ENCODE results near the gene PKNOX2. TPM values are rescaled to one million over a fixed set of nuclear protein-coding genes. Genes with fewer than 3 reads are reported as not detected.

Gene PKNOX2
- total RNA-seq, 2 experiments from 2014 or later, result not detected

GRCh38 chr11:125346565-125347260 lies 182.2 kb downstream of the PKNOX2 start:
- DNase-seq (ENCODE audit: low spot score), result no peak
- TF ChIP-seq EZH2phosphoT487 (IDR thresholded peaks at IDR 0.05; ENCODE audit: borderline replicate concordance, low read depth, low read length), result no peak
- no peak for TF ChIP-seq CTCF (conservative IDR thresholded peaks at IDR 0.05; ENCODE audit: low read length)
- no peak overlapping the region for H3K4me2 ChIP-seq (ENCODE audit: low read length)
- POLR2A ChIA-PET, result interaction anchor here (0.6 kb wide), 1 partner anchor 286 kb away, joined by 3 read pairs; no protein-coding TSS in a partner anchor
- CTCF ChIA-PET (ENCODE audit: unreplicated experiment), result interaction anchor here (1.0 to 1.3 kb wide), 2 partner anchors 14 to 42 kb away, joined by 3 read pairs; no protein-coding TSS in a partner anchor
- H3K79me2 ChIP-seq (ENCODE audit: insufficient read depth, low read depth, low read length), result no peaks in the 10 kb centered on the region
- H3K4me1 ChIP-seq (ENCODE audit: insufficient read depth, low read length, poor library complexity, severe bottlenecking), result no peaks in the 10 kb centered on the region
- no peak overlapping the region for H2AFZ ChIP-seq (ENCODE audit: low read length)
- H3K9me2 ChIP-seq (ENCODE audit: insufficient read depth, low read length), result no peaks in the 10 kb centered on the region
- H4K20me1 ChIP-seq (ENCODE audit: insufficient read depth, low read length), result no peaks in the 10 kb centered on the region
- BruUV-seq (replicated peaks), result no TSS peak
- no peaks in the 10 kb centered on the region for H3K36me3 ChIP-seq (ENCODE audit: insufficient read depth, low read length)
- H3K27ac ChIP-seq (ENCODE audit: low read depth, low read length, poor library complexity, severe bottlenecking), result no peak overlapping the region
- no peak overlapping the region for H3K4me3 ChIP-seq (ENCODE audit: low read depth, low read length, poor library complexity, severe bottlenecking)
- no peaks in the 10 kb centered on the region for H3K9me3 ChIP-seq (ENCODE audit: low read length)
- intact Hi-C loops (cut with micrococcal nuclease; ENCODE audit: unreplicated experiment), result no loop called here

GRCh38 chr11:125347261-125347585 lies 182.7 kb downstream of the PKNOX2 start:
- POLR2A ChIA-PET, result no interaction called here
- Histone ChIP-seq H4K20me1 (ENCODE audit: insufficient read depth, low read length) (no peaks in the 10 kb centered on the region), H3K9me3 (ENCODE audit: low read length) (no peaks in the 10 kb centered on the region), H2AFZ (ENCODE audit: low read length) (no peak overlapping the region), H3K9me2 (ENCODE audit: insufficient read depth, low read length) (no peaks in the 10 kb centered on the region), H3K79me2 (ENCODE audit: insufficient read depth, low read depth, low read length) (no peaks in the 10 kb centered on the region), H3K27ac (ENCODE audit: low read depth, low read length, poor library complexity, severe bottlenecking) (no peak overlapping the region), H3K4me1 (ENCODE audit: insufficient read depth, low read length, poor library complexity, severe bottlenecking) (no peaks in the 10 kb centered on the region), H3K36me3 (ENCODE audit: insufficient read depth, low read length) (no peaks in the 10 kb centered on the region), H3K4me2 (ENCODE audit: low read length) (no peak overlapping the region), H3K4me3 (ENCODE audit: low read depth, low read length, poor library complexity, severe bottlenecking) (no peak overlapping the region)
- BruUV-seq (replicated peaks), result no TSS peak
- no peak for DNase-seq (ENCODE audit: low spot score)
- no peak for TF ChIP-seq EZH2phosphoT487 (IDR thresholded peaks at IDR 0.05; ENCODE audit: borderline replicate concordance, low read depth, low read length)
- no peak for TF ChIP-seq CTCF (conservative IDR thresholded peaks at IDR 0.05; ENCODE audit: low read length)
- CTCF ChIA-PET (ENCODE audit: unreplicated experiment), result interaction anchor here (1.0 kb wide), 1 partner anchor 13 kb away, joined by 3 read pairs; no protein-coding TSS in a partner anchor
- intact Hi-C loops (cut with micrococcal nuclease; ENCODE audit: unreplicated experiment), result no loop called here

GRCh38 chr11:125348141-125348651 lies 183.6 kb downstream of the PKNOX2 start:
- Histone ChIP-seq H3K4me1 (ENCODE audit: insufficient read depth, low read length, poor library complexity, severe bottlenecking) (no peaks in the 10 kb centered on the region), H3K4me3 (ENCODE audit: low read depth, low read length, poor library complexity, severe bottlenecking) (no peak overlapping the region), H3K4me2 (ENCODE audit: low read length) (no peak overlapping the region), H3K9me3 (ENCODE audit: low read length) (no peaks in the 10 kb centered on the region), H3K9me2 (ENCODE audit: insufficient read depth, low read length) (no peaks in the 10 kb centered on the region), H3K27ac (ENCODE audit: low read depth, low read length, poor library complexity, severe bottlenecking) (no peak overlapping the region), H3K36me3 (ENCODE audit: insufficient read depth, low read length) (no peaks in the 10 kb centered on the region), H4K20me1 (ENCODE audit: insufficient read depth, low read length) (no peaks in the 10 kb centered on the region), H2AFZ (ENCODE audit: low read length) (no peak overlapping the region), H3K79me2 (ENCODE audit: insufficient read depth, low read depth, low read length) (no peaks in the 10 kb centered on the region)
- ChIA-PET POLR2A (no interaction called here), CTCF (ENCODE audit: unreplicated experiment) (no interaction called here)
- BruUV-seq (replicated peaks), result no TSS peak
- TF ChIP-seq CTCF (conservative IDR thresholded peaks at IDR 0.05; ENCODE audit: low read length), result no peak
- no peak for TF ChIP-seq EZH2phosphoT487 (IDR thresholded peaks at IDR 0.05; ENCODE audit: borderline replicate concordance, low read depth, low read length)
- no peak for DNase-seq (ENCODE audit: low spot score)
- intact Hi-C loops (cut with micrococcal nuclease; ENCODE audit: unreplicated experiment), result loop anchor here (2.0 kb wide), 2 partner anchors 257 to 393 kb away; partner anchors contain the start of gene CCDC15

All from OCI-LY7 (cell line).